B cell (primary cell): Measurements from ENCODE around the gene CPXM1. TPM values are rescaled to one million over a fixed set of nuclear protein-coding genes. Genes with fewer than 3 reads are reported as not detected.

ENCODE experiments used
- ATAC-seq: fragments of 200-7000 bp; cut with Tn5 transposase; one replicate; pipeline ENCODE4 v1.10.0; 2021; ENCODE audit warnings: low read depth, mild to moderate bottlenecking, moderate number of reproducible peaks, moderate library complexity
- CTCF ChIA-PET: fragments of 350-600 bp; sonication (Branson Sonifier 250); formaldehyde crosslinking; loops from one replicate; lab custom pipeline; 2021; ENCODE audit warnings: antibody characterized with exemption, inconsistent platforms; lab: Charles Lee
- POLR2A ChIA-PET: fragments of 350-600 bp; sonication (Branson Sonifier 250); formaldehyde crosslinking; loops from one replicate; lab custom pipeline; 2021; ENCODE audit warnings: antibody characterized with exemption; lab: Charles Lee
- DNase-seq: peaks from one replicate; pipeline ENCODE4 v3.0.0; 2013
- H2AFZ ChIP-seq: 2 replicates; pipeline ENCODE4 v1.6.1; 2012; ENCODE audit warnings: mild to moderate bottlenecking, low read depth, low read length; ENCODE audit not compliant: insufficient read depth, poor library complexity, severe bottlenecking
- H3K27ac ChIP-seq, 2 donors: 1 replicate in 1 of 2; 2 replicates in 1 of 2; pipeline ENCODE4 v1.5.1; 2012 to 2013; ENCODE audit warnings: low read length in 2 of 2, mild to moderate bottlenecking in 2 of 2, moderate library complexity in 1 of 2
- H3K27me3 ChIP-seq, 4 experiments: fragments of 200-600 bp in 1 of 4; sonication (generic) in 1 of 4; replicated peaks in 1 of 4; 1 replicate in 2 of 4; 2 replicates in 2 of 4; pipeline versions ENCODE4 v1.6.1 to v1.7.0; 2013 to 2016; ENCODE audit warnings: low read length in 3 of 4, mild to moderate bottlenecking in 2 of 4, mixed read lengths in 1 of 4, moderate library complexity in 1 of 4; ENCODE audit not compliant: insufficient read depth in 4 of 4, control insufficient read depth in 3 of 4; ENCODE audit errors: control extremely low read depth in 1 of 4
- H3K36me3 ChIP-seq, 2 experiments: replicated peaks in 1 of 2; 1 replicate in 1 of 2; 2 replicates in 1 of 2; pipeline versions ENCODE4 v1.6.1 to v1.7.1; 2013; ENCODE audit warnings: low read length in 1 of 2; ENCODE audit not compliant: insufficient read depth in 2 of 2, control insufficient read depth in 1 of 2; ENCODE audit errors: control extremely low read depth in 1 of 2, extremely low read depth in 1 of 2
- H3K4me1 ChIP-seq, 2 donors: fragments of 200-600 bp in 1 of 2; sonication (generic) in 1 of 2; 1 replicate in 1 of 2; 2 replicates in 1 of 2; pipeline versions ENCODE4 v1.5.1 to v1.6.1; 2013 to 2017; ENCODE audit warnings: low read length in 2 of 2; ENCODE audit not compliant: control insufficient read depth in 2 of 2, insufficient read depth in 2 of 2
- H3K4me2 ChIP-seq: replicated peaks from 2 replicates; pipeline ENCODE3; 2012; ENCODE audit warnings: mild to moderate bottlenecking, low read depth, low read length; ENCODE audit not compliant: poor library complexity, severe bottlenecking
- H3K4me3 ChIP-seq, 5 experiments: fragments of 200-600 bp in 1 of 5; sonication (generic) in 1 of 5; 1 replicate in 3 of 5; 2 replicates in 2 of 5; pipeline versions ENCODE4 v1.5.1 to v1.7.0; 2011 to 2016; ENCODE audit warnings: low read length in 4 of 5, mild to moderate bottlenecking in 4 of 5, low read depth in 2 of 5, control low read depth in 1 of 5, moderate library complexity in 1 of 5; ENCODE audit not compliant: insufficient read depth in 1 of 5; ENCODE audit errors: control extremely low read depth in 1 of 5, extremely low read depth in 1 of 5
- H3K79me2 ChIP-seq: fragments of 200-600 bp; sonication (generic); one replicate; pipeline ENCODE4 v1.6.0; 2016; ENCODE audit warnings: low read length; ENCODE audit not compliant: control insufficient read depth, insufficient read depth
- H3K9ac ChIP-seq: fragments of 200-600 bp; sonication (generic); 2 replicates; pipeline ENCODE4 v1.6.1; 2017; ENCODE audit warnings: mild to moderate bottlenecking, low read length, moderate library complexity
- H3K9me3 ChIP-seq, 3 donors: one replicate each; pipeline versions ENCODE4 v1.6.1 to v1.7.1; 2013; ENCODE audit warnings: low read length in 2 of 3; ENCODE audit not compliant: control insufficient read depth in 2 of 3, insufficient read depth in 1 of 3; ENCODE audit errors: control extremely low read depth in 1 of 3
- H4K20me1 ChIP-seq: 2 replicates; pipeline ENCODE4 v1.6.0; 2012; ENCODE audit warnings: mild to moderate bottlenecking, low read length; ENCODE audit not compliant: insufficient read depth, control insufficient read depth, poor library complexity, severe bottlenecking
- H3K27ac Mint-ChIP-seq: one replicate; pipeline ENCODE4 v1.8.0; 2021; ENCODE audit warnings: mixed read lengths
- H3K27me3 Mint-ChIP-seq: one replicate; pipeline ENCODE4 v1.8.0; 2021; ENCODE audit warnings: mixed read lengths
- H3K4me1 Mint-ChIP-seq: one replicate; pipeline ENCODE4 v1.8.0; 2021; ENCODE audit warnings: mixed read lengths
- H3K4me3 Mint-ChIP-seq: one replicate; pipeline ENCODE4 v1.8.0; 2021; ENCODE audit warnings: mixed read lengths
- H3K9me3 Mint-ChIP-seq: one replicate; pipeline ENCODE4 v1.8.0; 2022; ENCODE audit warnings: mixed read lengths; ENCODE audit not compliant: insufficient read depth
- EZH2 ChIP-seq: IDR thresholded peaks from 2 replicates; pipeline ENCODE4 v1.6.1; 2012; ENCODE audit warnings: borderline replicate concordance, low read depth, mild to moderate bottlenecking, moderate library complexity, low read length; ENCODE audit not compliant: insufficient read depth, poor library complexity, severe bottlenecking
- WGBS: methylation state at CpG from one replicate; pipeline ENCODE4 v1.1.5; 2013; ENCODE audit warnings: missing lambda C conversion rate; ENCODE audit not compliant: insufficient coverage; 5-methylcytosine and 5-hydroxymethylcytosine counted together
- intact Hi-C: fragments of 100-400 bp; cut with micrococcal nuclease; formaldehyde crosslinking; loops from one replicate; pipeline ENCODE4 v1.10.0; 2022
- polyA plus RNA-seq: library from polyadenylated mRNA; depleted of rRNA; stranded (reverse); fragments of >200 nt; gene quantifications from 2 replicates; pipeline ENCODE4 v1.2.3, GENCODE V29; 2012
- total RNA-seq, 2 donors: library from RNA; stranded (reverse); fragments of 120-200 nt in 1 of 2; gene quantifications; 1 replicate in 1 of 2; 2 replicates in 1 of 2; pipeline versions ENCODE4 v1.2.3 to v1.2.4, GENCODE V29; 2013 to 2022
- TF ChIP-seq, protein P1 (sequence below): fragments of 200-600 bp; IDR thresholded peaks from one replicate; pipeline ENCODE4 v1.8.0; 2022; ENCODE audit warnings: antibody characterized with exemption, mild to moderate bottlenecking

CPXM1 gene
- total and polyA plus RNA-seq, 2 donors (not counting 1 experiment from before 2014, with no cell fraction given), result 0.21 to 1.9 TPM

- Histone ChIP-seq H2AFZ (no peak overlapping the region), H3K4me2 (no peak overlapping the region), H3K9ac (no peak overlapping the region), H3K27me3 (peaks cover 0 to 23% (median 14%) of the 10 kb centered on the region in 4 experiments), H3K79me2 (no peaks in the 10 kb centered on the region), H3K9me3 (peaks cover 0 to 2% (median under 1%) of the 10 kb centered on the region in 3 donors), H3K4me3 (no peak overlapping the region), H3K36me3 (no peaks in the 10 kb centered on the region), H4K20me1 (no peaks in the 10 kb centered on the region), H3K27ac (no peak overlapping the region), H3K4me1 (no peaks in the 10 kb centered on the region)
- ChIA-PET CTCF (no interaction called here), POLR2A (no interaction called here)
- DNase-seq, result no peak
- 89% methylated on average over 4 of the region's 4 CpGs for WGBS
- intact Hi-C loops, result no loop called here
- Mint-ChIP-seq H3K4me1 (no peaks in the 10 kb centered on the region), H3K27me3 (peaks cover 57% of the 10 kb centered on the region), H3K27ac (no peak overlapping the region), H3K9me3 (no peaks in the 10 kb centered on the region), H3K4me3 (no peak overlapping the region)
- no peak for ATAC-seq
- TF ChIP-seq, protein P1, sequence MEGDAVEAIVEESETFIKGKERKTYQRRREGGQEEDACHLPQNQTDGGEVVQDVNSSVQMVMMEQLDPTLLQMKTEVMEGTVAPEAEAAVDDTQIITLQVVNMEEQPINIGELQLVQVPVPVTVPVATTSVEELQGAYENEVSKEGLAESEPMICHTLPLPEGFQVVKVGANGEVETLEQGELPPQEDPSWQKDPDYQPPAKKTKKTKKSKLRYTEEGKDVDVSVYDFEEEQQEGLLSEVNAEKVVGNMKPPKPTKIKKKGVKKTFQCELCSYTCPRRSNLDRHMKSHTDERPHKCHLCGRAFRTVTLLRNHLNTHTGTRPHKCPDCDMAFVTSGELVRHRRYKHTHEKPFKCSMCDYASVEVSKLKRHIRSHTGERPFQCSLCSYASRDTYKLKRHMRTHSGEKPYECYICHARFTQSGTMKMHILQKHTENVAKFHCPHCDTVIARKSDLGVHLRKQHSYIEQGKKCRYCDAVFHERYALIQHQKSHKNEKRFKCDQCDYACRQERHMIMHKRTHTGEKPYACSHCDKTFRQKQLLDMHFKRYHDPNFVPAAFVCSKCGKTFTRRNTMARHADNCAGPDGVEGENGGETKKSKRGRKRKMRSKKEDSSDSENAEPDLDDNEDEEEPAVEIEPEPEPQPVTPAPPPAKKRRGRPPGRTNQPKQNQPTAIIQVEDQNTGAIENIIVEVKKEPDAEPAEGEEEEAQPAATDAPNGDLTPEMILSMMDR, result no peak
- TF ChIP-seq EZH2, result no peak
Measured at GRCh38 chr20:2807019-2807418, 6.6 kb upstream of the CPXM1 start.

DNA sequence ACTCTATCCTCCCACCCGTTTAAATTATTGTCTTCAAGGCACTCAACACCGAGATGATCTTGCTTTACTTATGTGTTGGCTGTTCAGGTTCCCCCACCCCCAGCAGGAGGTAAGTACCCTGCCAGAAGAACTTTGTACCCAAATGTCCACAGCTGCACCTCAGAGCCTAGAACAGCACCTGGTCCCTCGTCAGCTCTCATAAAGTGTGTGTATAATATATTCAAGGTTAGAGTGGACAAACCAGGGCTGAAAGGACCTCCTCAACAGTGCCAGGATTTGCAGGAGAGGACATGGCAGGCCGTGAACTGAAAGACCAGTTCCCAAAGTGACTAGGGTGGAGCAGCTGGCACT, 5.9 kb upstream of the CPXM1 start:
- intact Hi-C loops, result no loop called here
- Histone ChIP-seq H2AFZ (no peak overlapping the region), H3K36me3 (no peaks in the 10 kb centered on the region), H3K27me3 (peaks cover 0 to 27% (median 13%) of the 10 kb centered on the region in 4 experiments), H3K79me2 (no peaks in the 10 kb centered on the region), H3K4me3 (no peak overlapping the region), H3K27ac (no peak overlapping the region), H3K9ac (no peak overlapping the region), H4K20me1 (no peaks in the 10 kb centered on the region), H3K4me1 (peaks cover 2 to 3% of the 10 kb centered on the region in 2 donors), H3K9me3 (peaks cover 0 to 2% (median 0%) of the 10 kb centered on the region in 3 donors), H3K4me2 (no peak overlapping the region)
- Mint-ChIP-seq H3K4me3 (no peak overlapping the region), H3K27me3 (peaks cover 56% of the 10 kb centered on the region), H3K27ac (no peak overlapping the region), H3K4me1 (peaks cover 4% of the 10 kb centered on the region), H3K9me3 (no peaks in the 10 kb centered on the region)
- no peak for DNase-seq
- TF ChIP-seq EZH2, result no peak
- TF ChIP-seq, protein P1, result no peak
- POLR2A ChIA-PET, result no interaction called here
- CTCF ChIA-PET, result no interaction called here
- ATAC-seq, result no peak
- WGBS, result 67% methylated on average over 1 of the region's 4 CpGs
